Suppressor macrophage treated with lipopolysaccharide for 1 hour (primary cell): Measurements from ENCODE around the gene GALK2.

Experiments used
- DNase-seq, 3 donors: peaks; one replicate each; pipeline ENCODE4 v3.0.0-alpha.2; 2020 to 2022

The GALK2 gene

GRCh38 chr15:49169880-49170597, at the start of gene GALK2:
Gene GALK2, plus strand, starts transcription at chr15:49170247. Its CDS starts 76 bp downstream, at chr15:49170323.
- peak; percentile 81 to 84 (median 82) for DNase-seq

DNA sequence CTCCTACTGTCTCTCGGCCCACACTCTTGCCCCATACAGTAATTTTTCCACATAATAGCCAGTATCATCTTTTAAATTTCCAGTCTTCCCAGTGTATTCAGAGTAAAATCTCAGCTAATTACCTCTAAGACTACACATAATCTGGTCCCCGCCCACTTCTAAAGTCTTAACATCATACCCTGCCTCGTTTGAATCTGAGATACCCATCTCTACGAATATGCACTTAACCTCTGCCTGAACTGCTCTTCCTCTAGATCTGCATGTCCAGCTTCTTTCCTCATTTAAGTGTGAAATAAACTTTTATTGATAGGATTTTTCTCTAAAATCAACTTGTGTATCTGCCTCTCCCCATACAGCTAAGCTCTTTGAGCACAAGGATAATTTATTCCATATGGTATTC, 49.2 kb upstream of the GALK2 start:
- no peak for DNase-seq

DNA sequence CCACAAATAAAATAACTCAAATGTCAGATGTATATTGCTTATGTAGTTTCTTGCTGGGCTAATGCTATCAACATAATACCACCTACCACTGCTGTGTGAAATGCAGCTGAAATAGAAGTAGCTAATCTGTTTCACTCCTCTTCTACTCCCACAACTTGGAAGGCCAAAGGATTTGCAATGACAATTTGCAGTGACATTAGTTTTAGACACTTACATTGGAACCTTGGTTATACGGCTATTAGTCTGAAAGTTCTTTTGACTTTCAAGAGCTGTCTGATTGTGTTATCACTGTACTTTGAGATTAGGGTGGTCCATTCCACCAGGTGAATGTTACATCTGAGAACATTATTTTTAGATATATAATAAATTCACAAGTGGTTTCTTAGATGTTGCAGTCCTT, 48.1 kb upstream of the GALK2 start:
- DNase-seq: no peak

DNA sequence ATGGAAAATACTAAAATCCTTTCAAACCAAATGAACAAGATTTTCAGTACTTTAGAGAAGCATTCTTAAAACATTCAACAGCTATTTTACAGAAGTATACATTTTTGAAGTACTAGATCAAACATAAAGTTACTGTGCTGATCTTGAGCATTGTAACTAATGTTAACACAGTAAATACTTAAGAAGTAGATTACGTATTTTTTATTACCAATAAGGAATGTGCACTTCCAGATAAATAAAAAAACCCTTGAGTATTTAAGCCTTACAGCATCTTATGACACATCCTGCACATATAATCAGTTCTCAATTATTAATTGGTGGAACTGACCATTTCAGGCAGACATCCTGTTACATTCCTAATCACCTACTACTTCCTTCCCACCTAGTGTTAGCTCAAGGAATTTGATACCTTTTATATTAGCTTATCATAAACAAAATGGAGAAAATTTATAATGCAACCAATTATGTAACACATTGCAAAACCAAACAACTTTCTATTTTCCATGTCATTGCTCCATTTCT, 47.4 kb upstream of the GALK2 start:
- no peak for DNase-seq

DNA sequence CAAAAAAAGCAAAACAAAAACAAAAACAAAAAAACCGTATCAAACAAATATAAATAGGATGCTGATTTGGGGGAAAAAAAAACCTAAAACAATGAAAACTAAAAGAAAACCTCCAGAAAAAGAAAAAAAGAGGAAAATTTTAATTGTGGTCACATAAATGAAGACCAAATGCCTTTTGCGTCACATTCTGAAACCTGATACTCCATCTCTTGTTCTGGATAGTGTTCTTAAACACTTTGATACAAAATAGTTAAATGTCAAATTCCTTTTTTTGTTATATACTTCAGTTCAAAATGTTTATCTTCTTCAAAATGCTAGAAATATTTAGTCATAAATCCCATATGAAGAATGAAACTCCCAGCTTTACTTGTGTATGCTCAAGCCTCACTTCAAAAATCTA, 45.7 kb upstream of the GALK2 start:
- no peak for DNase-seq

DNA sequence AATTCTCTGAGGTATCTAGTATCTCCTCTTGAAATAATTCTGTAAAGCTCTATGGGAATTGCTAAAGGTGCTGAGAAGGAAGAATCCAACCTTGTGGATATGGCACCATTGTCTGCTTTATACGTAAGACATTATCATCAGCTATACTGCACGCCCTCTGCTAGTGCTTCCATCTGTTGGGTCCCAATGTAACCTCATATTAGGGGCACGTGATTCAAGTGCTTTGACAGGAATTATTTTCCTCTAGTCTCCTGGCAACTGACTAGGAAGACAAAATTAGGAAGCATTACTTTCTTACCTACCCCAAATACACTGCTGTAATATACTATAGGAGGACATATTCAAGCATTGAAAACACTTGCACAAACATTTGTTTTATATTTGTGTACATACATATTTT, 38.6 kb upstream of the GALK2 start:
- no peak for DNase-seq

DNA sequence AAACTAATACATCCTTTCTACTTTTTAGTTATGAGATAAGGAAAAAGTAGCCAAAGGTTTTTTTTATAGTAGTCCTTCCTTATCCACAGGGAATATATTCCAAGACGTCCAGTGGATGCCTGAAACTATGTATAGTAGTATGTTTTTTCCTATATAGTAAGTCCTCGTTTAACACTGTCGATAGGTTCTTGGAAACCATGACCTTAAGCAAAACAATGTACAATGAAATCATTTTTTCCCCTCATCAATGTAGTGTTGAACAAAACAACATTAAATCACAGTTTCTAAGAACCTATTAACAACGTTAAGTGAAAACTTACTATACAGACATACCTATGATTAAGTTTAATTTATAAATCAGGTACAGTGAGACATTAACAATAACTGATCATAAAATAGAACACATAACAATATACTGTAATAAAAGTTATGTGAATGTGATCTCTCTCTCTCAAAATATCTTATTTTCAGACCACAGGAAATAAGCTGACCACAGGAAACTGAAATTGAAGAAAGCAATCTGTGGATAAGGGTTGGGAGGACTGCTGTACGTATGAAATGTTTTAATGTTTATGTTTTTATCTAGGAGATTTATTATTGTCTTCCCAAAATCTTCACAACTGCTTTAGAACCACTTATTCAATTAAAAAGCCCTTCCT, 35.2 kb upstream of the GALK2 start:
- no peak for DNase-seq

DNA sequence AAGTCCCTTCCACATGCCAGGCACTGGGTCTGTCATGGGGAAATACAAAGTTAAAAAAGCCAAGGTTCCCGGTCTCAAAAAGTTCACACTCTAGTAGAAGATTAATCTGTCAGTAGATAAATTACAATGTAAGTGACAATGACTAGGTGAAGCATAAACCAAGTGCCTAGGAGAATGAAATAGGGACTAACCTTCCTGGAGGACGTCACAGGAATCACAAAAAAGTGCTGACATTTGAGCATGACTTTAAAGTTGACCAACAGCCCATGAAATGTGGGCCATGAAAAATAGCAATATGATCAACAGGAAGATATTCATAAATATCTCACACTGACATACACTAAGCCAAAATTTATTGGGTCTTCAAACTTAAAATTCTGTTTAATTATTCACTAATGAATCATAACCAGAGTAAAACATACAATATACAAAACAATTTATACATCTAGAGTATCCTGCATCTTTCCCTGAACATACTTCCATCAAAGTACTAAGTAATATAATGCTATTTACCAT, 34.6 kb upstream of the GALK2 start:
- no peak for DNase-seq

DNA sequence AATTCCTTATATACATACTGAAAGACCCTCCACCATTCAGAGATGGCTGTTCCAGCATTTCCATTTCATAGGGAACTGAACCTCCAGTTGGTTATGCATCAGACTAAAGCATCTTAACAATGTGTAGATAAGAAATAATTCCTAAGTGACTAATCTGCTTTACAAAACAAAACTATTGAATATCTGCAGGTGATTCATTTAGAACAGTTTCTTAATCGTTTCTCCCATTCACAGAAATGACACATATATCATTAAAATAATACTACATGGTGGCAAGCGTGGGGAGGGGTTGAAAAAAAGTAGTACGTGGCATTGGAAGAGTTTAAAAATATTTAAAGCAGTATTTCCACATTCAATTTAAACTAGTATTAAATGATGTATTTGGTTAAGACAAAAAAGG, 34.1 kb upstream of the GALK2 start:
- DNase-seq: no peak

- DNase-seq: no peak
These were observed 32.2 kb upstream of the GALK2 start for GRCh38 chr15:49137861-49138260.

GRCh38 chr15:49145651-49146609, 24.1 kb upstream of the GALK2 start:
- peak; percentile 64 to 73 (median 64) for DNase-seq

- DNase-seq: no peak
These were observed 21.7 kb upstream of the GALK2 start for GRCh38 chr15:49148298-49148697.

GRCh38 chr15:49148727-49149126, 21.3 kb upstream of the GALK2 start:
- peak in 2 of 3 donors; percentile 49 to 64 for DNase-seq

- no peak for DNase-seq
These were observed 18.2 kb upstream of the GALK2 start for GRCh38 chr15:49151831-49152230.

- peak in 1 of 3 donors; percentile 17 for DNase-seq
These were observed 17.3 kb upstream of the GALK2 start for GRCh38 chr15:49152552-49153312.

DNA sequence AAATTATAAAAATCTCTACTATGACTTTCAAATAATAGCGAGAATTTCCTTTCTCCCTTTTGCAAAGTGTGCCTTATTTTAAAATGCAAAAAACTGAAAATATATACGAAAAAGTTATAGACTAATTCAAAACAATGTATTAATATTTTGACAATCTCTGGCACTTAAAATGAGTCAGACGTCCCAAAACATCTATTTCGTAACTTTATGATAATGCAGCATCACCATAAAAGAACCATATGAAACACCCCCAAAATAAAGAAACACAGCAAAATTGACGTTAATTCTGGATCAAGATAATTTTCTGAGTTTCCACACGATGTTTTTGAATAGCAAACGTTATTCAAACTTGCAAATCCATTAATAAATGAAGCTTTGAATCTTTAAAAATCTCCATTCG, 15.7 kb upstream of the GALK2 start:
- peak in 2 of 3 donors; percentile 26 to 35 for DNase-seq

- DNase-seq: no peak
These were observed 15.3 kb upstream of the GALK2 start for GRCh38 chr15:49154799-49155109.

DNA sequence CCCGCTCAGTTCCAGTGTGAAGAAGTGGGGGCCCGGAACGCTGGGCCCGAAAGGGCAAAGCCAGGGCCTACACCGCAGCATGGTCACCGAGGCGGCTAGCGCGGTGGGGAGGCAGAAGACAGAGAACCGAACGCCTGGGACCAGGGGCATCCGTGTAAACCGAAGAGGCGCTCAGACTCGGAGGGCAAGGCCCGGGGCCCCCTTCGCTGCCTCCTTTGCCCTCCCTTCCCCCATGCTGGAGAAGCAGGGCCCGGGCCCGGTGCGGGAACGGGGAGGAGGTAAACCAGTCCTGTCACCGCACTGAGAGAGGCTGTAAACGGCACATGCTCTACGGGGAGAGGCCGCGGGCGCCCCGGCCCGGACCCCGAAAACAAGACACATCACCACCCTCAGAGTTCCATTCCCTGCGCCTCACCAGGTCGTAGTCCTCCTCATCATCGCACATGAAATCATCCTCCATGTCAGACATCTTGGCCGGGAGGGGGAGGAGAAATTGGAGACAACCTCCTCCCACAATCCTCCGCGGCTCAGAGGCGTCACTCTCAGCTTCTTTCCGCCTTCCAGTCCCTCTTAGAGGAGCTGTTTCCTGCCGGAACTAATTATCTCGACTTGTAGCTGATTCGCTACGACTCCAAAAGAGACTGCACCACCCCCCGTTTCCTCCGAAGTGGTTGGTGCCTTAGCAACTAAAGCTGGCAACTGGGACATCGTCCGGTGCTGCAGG, 14.8 kb upstream of the GALK2 start, which contains the start of gene COPS2:
COPS2 (minus strand) TSS at position 490 of the 724 bp plus-strand sequence; CDS start at position 469, 21 bp downstream.
- DNase-seq: peak; percentile 96 to 99 (median 99)

GRCh38 chr15:49155834-49156627, 14.0 kb upstream of the GALK2 start:
- DNase-seq: peak in 1 of 3 donors; percentile 22

GRCh38 chr15:49163678-49164077, 6.4 kb upstream of the GALK2 start:
- no peak for DNase-seq

DNA sequence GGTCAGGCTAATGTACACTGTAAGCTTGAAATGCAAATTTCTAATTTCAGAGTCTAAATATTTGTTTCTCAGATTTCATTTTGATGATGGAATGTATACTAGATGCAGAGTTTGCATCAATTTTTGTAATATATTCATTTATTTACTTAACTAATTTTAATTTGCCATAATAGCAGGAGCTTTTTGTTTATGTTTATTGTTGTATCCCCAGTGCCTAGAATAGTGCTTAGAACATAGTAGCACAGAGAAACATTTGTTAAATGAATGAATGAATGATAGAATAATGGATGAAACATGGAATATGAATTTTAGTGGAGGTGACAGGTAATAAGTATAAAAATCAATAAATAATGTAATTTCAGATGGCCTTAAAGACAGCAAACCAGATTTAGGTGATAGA, 5.2 kb upstream of the GALK2 start:
- DNase-seq: no peak
